Measurements from ENCODE around the gene GABRB1.

DNA sequence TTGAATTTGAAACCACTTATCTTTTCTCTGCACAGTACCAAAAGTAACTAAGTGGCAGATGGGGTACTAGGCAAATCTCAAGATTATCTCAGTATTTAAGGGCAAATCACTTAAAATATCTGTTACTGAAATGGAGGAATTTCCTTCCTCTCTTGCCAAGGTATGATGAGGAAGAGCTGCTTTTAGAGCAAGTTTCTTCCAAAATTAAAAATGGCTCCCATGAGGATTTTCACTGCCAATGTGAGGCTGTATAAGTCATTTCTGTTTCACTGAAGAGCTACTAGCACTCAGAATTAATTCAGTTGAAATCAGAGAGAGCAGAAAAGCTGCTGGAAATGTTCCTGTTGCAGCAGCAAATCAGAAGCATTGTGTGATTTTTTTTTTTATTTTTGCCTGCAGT, 43.4 kb downstream of the GABRB1 start:
- TF ChIP-seq, protein P1, sequence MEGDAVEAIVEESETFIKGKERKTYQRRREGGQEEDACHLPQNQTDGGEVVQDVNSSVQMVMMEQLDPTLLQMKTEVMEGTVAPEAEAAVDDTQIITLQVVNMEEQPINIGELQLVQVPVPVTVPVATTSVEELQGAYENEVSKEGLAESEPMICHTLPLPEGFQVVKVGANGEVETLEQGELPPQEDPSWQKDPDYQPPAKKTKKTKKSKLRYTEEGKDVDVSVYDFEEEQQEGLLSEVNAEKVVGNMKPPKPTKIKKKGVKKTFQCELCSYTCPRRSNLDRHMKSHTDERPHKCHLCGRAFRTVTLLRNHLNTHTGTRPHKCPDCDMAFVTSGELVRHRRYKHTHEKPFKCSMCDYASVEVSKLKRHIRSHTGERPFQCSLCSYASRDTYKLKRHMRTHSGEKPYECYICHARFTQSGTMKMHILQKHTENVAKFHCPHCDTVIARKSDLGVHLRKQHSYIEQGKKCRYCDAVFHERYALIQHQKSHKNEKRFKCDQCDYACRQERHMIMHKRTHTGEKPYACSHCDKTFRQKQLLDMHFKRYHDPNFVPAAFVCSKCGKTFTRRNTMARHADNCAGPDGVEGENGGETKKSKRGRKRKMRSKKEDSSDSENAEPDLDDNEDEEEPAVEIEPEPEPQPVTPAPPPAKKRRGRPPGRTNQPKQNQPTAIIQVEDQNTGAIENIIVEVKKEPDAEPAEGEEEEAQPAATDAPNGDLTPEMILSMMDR (IDR thresholded peaks at IDR 0.05 in 2 of 3, conservative IDR thresholded peaks at IDR 0.05 in 1 of 3; ENCODE audit: borderline replicate concordance in 1 of 3, insufficient read depth in 1 of 3, low read depth in 2 of 3, low read length in 2 of 3): no peak
- TF ChIP-seq EZH2phosphoT487 (IDR thresholded peaks at IDR 0.05; ENCODE audit: borderline replicate concordance) (no peak), POLR2A (IDR thresholded peaks at IDR 0.05; ENCODE audit: borderline replicate concordance, extremely low read depth, insufficient read depth, insufficient read length) (no peak), CBX3 (IDR thresholded peaks at IDR 0.05; ENCODE audit: low read depth) (no peak), YY1 (IDR thresholded peaks at IDR 0.05; ENCODE audit: extremely low read depth, insufficient replicate concordance, low read depth, low read length) (no peak), POLR2AphosphoS5 (IDR thresholded peaks at IDR 0.05; ENCODE audit: low read depth, low read length) (no peak), ZNF274 (IDR thresholded peaks at IDR 0.05; ENCODE audit: low read depth, low read length) (no peak), EZH2 (IDR thresholded peaks at IDR 0.05) (no peak), ZFX (IDR thresholded peaks at IDR 0.05) (no peak), EGR1 (IDR thresholded peaks at IDR 0.05; ENCODE audit: low read depth) (no peak)

Data from HCT116 (cell line).